HG02759 (cell line): Measurements from ENCODE around the gene EEFSEC.

Experiments used
- ATAC-seq: cut with Tn5 transposase; IDR thresholded peaks from one replicate; pipeline ENCODE4 v1.9.1; 2021; ENCODE audit warnings: mild to moderate bottlenecking, moderate library complexity; ENCODE audit not compliant: unreplicated experiment

The EEFSEC gene

DNA sequence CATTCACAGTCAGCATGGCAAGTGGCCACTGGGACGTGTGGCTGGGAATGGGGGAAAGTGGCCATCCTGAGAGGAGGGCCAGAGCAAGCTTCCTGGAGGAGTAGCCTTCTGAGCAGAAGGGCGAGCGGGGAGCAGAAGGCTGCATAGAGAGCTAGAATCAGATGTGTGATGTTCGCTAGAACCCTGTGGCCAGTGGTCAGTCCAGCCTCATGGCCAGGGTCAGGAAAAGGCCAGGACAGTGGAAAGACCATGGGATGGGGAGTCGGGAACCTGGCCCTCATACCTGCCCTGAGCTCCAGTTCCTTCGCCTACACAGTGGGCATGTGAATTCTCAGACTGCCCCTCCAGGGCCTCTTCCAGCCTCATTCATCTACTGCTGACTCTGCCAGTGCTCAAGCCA lies 211.0 kb downstream of the EEFSEC start:
- ATAC-seq: no peak

DNA sequence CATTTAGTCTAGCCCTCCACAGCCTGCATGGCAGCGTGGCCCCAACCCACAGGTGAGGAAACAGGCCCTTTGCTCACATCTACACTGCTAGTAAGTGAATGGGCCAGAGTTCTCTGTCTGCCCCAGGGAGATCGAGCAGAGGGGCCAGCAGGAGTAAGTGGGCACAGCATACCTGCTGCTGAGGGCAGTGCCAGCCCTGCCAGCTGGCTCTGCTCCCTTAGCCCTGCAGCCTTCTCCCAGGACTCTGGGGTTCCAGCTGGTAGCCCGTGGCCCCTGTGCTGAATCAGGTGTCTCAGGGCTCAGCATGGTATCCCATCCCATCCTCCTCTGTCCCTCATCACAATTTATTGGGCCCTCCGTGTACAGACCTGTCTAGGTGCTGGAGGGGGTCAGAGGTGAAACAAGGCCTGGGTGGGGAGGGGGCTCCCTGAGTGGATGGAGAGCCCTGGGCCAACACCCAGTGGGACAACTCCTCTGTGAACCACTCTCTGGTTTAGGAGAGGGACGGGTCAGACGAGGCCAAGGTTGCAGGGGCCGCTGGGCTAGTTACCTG lies 211.6 kb downstream of the EEFSEC start:
- no peak for ATAC-seq

DNA sequence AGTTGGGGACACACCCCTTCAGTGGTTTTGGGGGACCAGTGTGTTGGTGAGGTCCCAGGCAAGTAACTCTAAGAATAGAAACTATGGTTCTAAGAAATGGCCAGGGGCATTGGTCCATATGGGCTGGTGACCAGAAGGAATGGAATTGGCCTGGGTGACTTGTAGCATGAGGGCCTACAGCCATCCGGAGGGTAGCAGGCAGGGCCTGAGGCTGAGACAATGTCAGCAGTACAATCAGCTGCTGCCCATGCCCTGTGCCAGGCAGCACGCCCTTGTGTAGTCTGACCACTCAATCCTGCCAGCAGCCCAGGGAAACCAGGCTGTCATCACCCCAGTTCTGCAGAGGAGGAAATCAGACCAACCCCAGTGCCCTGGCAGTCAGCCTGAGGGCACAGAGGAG lies 212.9 kb downstream of the EEFSEC start:
- ATAC-seq: no peak

DNA sequence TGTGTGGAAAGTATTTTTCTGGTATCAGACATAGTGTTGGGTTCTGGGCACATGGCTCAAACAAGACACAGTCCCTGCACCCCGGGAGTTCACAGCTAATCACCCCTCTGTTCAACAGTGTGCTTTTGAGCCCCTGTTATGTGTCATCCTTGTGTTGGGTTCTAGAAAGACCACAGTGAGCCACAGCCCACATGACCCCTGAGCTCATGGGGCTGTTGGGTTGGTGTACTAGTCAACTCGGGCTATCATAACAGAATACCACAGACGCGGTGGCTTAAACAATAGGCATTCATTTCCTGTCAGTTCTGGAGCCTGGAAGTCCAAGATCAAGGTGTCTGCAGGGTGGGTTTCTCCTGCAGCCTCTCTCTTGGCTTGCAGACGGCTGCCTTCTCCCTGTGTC lies 213.4 kb downstream of the EEFSEC start:
- no peak for ATAC-seq

DNA sequence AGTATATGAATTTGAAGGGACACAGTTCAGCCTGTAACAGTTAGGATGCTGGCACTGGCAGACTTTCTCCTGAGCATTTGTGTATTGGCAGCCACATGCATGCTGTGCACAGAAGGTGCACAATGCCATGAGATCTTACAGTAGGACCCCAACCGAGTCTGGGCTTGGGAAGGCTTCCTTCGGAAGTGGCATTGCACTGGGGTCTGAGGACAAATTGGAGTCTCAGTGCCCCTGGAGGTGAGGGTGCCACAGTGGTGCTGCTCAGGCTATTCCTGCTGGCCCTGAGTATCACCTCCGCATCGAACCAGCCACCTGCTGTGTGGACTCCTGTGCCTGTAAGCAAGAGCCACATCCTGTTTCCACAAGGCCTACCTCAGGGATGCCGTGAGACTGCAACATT lies 213.9 kb downstream of the EEFSEC start:
- no peak for ATAC-seq

DNA sequence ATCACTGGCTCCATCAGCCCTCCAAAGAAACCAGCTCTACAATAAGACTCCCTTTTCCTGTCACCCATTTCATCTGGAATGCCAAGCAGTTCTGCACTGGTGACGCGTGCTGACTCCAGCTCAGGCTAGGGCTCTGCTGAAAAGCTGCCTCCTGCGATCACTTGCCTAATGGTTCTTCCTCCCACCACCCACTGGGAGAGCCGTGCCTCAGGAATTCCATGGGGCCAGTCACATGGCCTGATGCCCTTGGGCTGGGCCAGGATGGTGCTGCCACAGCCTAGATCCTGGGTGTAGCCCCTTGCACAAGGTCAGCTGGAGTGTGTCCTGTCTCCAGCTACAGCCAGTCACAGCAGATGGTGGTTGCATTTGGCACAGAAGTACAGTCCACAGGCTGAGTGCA lies 214.5 kb downstream of the EEFSEC start:
- ATAC-seq: no peak

DNA sequence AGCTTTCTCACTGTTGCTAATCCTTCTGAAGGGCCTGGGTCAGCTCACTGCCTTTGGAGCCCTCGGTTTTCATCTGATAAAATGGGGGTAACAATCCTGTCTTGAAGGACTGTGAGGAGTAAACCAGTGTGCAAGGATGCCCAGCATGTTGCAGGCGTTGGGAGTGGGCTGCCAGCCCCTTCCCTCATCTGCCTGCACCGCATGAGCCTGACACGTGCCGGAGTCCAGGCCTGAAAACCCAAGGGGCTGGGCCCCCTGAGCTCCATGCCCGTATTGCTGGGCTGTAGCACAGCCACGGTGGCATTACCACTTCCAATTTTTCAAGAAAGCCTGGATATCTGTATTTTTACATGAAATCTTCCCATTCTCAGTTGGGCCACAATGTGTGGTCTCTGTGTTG lies 215.3 kb downstream of the EEFSEC start:
- ATAC-seq: no peak

DNA sequence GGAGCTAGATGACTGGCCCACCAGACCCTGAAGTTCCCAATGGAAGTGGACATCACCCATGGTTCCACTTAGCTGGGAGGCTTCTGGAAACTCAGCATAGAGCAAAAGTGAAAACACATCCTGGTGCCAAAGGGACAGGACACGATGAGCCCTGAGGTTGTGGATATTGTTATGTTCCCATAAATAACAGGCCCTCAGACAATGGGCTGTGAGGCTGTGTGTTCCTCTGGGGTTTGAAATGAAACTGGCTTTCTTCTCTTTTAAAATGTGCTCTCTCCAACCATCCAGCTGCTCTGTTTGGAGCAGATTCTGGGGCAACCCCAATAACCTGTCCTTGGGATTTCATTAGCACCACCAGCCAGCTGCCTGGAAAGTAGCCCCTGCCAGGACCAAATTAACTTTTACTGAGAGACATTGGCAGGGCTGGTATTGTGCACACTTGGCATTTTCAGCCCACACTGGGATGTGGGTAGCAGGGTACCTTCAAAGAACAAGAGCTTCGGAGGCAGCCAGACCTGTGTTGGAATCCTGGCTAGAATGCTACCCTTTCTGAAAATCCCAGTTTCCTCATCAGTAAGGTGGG lies 215.9 kb downstream of the EEFSEC start:
- ATAC-seq: no peak

DNA sequence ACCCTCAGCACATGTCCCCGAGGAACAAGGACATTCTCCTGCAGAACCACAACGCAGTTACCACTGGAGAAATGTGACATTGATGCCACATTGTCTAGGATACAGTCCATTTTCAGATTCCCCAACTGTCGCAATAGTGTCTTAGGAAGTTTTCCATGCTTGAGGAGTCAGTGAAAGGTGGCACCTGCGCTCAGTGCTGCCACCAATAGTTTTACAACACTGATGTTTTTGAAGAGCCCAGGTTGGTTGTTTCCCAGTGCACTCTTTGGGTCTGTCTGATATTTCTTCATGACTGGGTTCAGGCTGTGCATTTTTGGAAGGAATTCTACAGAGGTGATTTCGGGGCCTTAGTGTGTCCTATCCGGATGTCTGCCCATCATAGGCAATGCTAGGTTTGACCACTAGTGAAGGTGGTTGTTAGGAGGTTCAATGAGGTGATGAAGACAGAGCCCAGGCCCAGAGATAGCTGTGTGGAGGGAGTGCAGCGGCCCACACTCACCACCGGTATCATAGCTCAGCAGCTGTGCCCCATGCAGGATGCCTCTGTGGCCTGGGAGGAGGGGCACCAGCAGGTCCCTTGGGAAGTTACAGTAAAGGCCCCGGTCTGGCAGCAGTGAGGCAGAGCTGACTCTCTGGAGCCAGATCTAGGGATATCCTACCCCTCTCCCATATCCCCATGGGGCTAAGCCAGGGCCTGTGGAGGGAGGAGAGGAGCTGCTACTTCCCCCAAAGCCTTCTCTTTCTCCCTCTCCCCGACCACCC lies 216.8 kb downstream of the EEFSEC start:
- peak; percentile 56 for ATAC-seq

DNA sequence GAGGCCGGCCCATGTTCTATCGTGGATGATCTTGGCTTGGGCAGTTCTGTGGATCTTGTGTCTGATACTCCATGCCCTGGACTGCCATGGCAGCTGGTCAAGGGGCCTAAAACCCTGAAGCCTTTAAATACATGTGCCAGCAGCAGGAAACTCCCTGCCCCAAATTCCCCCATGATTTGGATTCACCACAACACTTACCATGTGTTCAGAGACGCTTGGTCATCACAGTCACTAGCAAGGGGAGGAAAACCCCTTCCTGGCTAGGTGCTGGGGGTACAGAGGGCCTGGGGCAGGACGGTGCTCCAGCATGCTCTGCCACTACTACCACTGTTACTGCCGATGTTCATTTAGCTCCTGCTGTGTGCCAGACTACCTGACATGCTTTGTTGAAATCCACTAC lies 219.0 kb downstream of the EEFSEC start:
- ATAC-seq: peak; percentile 57

DNA sequence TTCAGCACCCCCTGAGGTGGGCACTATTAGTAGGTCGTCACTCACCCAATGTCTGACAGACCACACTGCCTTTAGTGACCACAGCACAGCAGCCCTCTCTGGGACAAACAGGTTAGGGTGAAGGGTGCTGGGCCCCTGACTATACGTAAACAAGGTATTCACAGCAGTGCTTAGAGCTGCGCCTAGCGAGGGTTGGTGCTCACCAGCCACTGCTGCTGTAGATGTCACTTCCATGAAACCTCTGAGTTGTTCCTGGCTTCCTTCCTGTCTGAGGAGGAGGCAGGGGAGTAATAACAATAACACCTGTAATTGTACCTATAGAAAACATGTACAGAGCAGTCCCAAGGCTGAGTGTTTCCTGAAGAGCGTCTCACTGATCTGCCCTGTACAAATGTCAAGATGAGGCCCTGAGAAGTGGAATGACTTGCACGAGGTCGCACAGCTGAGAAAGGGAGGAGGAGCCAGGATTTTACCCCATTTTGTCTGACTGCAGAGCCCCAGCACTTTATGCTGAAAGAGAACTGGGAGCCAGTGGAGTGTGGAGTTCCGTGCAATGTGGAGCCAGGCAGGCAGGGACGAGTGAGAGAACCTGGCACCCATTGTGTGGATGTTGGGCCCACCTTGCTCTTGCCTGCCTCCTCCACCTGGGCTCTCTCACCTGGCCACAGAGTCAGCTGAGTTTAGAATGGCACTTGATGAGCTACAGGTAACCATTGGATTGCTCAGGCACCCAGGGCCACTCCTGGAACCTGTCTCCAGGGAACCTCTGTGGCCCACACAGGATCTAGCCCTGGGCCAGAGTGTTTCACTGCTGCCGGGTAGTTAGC lies 219.6 kb downstream of the EEFSEC start:
- peak; percentile 4 for ATAC-seq

DNA sequence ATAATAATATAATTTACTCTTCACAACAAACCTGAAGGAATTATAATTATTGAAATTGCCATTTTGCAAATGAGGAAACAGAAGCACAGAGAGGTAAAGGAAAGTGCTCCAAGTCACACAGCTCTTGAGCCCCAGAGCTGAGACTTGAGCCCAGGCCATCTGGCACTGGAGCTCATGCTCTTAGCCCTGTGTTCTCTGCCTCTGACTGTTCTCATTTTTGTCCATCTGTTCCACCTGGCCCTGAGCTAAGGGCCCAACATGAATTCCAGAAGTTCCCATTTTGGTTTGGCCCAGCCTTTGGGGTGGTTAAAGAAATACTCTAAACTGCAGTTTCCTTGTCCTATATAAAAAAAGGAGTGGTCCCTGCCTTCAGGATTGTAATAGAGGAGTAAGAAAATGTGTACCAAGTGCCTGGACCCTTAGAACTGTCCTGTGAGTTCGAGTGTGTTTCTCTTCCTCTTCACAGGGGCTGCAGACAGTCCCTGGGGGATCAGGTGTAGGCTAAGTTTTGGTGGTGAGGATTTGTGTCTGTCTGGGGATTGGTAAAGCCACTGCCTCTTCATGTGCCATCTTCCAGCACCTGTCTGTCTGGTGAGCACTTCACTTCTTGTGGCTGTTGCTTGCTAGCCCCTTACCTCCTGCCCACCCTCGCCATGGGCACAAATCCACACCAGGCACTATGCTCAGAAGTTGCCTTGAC lies 221.6 kb downstream of the EEFSEC start:
- ATAC-seq: peak; percentile 42

DNA sequence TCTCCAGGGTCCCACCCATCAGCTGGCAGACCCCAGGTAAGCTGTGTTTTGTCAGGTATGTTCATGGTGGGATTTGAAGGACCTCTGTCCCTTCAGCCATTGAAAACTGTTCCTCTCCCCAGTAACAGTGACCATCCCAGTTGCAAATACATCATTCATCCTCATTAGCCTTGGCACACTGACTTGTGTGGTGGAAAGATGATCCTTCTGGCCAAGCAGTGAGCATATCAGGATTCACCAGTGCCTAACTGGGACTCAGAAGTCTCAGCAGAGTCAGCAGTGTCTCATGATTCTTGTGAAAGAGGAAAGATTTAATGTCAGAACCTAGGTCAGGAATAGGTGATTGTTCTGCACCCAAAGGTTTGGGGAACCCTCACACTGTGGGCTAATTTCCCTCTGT lies 223.2 kb downstream of the EEFSEC start:
- no peak for ATAC-seq

DNA sequence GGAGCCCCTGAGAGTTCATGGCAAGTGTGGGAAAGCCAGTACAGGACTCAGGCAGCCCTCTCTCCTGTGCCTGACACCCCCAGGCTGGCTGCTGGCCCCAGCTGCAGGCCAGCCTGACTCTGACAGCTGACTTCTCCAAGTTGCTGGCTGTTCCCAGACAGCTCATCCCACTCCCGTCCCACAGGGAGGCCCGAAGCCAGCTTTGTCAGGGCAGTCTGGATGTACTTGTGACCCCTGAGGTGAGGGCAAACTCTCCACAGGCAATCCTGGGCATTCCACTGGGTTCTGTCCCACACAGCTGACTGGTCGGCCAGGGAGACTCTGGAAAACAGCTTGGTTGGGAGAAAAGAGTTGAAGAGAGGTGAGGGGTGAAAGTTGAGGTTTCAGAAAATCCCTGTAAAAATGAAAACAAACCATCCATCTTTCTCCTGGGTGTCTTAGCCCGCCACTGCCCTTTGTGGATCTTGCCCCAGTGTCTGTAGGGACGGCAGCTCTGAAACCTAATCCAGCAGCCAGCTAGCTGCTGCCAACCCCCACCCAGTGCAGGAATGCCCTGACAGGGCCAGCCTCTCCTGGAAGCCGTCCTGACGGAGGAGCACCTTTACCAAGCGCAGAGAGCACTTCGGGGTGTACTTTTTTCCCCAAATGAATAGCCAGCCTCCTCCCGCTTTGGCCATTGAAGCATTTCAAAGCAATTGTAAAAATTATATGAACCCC lies 225.5 kb downstream of the EEFSEC start:
- ATAC-seq: no peak

DNA sequence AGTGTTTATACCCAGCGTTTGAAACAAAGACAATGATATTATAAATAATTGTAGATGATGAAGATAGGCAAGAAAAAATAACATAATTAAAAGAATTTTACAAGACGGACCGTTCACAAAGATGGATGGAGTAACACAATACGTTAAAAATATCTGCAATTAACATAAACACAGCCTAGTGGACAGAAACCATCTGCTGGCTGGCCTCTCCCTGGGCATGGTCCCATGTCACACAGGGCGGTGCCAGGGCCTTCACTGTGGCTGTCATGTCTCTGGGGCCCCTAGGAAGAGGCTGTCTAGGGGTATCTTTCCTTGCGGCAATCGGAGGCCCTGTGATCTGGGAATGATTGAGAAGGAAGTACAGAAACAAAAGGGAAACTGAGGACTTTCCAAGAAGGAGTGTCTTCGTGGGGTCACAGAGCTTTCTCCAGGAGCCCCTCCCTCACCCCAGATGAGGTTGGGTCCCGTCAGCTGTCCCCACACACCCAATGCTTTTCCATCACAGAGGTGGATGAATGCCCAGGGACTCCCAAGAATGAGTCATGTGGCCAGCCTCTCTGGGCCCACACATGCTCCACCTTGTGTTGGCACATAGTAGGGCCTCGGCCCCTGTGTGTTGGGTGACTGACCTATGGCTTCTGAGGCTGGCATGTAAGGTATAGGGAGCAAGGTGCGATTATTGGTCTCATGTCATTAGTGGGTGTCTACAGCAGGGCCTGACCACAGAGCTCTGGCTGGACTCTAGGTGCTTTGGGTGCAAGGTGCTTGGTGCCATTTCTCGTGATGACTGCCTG lies 226.3 kb downstream of the EEFSEC start:
- ATAC-seq: no peak

DNA sequence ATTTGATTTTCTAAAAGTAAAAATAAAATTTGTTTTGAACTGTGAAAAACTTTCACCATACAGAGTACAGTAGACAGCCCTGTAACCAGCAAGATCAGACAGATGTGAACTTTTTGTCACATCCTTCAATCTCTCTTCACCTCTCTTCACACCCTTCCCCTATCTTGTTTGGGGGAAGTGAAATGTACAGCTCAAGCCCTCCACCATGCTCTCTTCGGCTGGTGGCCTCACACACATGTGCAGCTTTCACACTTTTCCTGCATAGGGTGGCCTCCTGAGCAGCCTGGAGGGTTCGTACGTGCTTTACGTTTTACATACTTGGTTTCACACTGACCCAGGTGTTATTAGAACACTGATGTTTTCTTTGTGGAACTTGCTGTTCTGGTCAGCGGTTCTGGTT lies 227.0 kb downstream of the EEFSEC start:
- ATAC-seq: no peak

DNA sequence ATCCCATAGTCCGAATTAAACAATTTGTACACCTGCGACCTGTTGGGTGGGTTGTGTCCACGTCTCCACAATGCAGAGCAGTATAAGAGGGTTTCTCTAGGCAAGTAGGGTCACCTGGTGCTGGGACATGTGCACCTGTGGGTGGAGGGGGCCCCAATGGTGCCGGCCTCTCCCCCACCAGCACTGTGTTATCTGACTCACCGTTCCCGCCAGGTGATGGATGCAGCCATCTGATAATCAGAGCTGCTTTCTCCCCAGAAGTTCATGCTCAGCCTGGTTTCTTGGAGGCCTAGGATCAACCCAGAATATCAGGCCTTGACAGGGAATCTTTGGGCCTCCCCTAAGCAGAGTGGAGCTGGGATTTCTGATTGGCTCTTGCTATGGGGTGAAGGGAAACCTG lies 227.4 kb downstream of the EEFSEC start:
- no peak for ATAC-seq

DNA sequence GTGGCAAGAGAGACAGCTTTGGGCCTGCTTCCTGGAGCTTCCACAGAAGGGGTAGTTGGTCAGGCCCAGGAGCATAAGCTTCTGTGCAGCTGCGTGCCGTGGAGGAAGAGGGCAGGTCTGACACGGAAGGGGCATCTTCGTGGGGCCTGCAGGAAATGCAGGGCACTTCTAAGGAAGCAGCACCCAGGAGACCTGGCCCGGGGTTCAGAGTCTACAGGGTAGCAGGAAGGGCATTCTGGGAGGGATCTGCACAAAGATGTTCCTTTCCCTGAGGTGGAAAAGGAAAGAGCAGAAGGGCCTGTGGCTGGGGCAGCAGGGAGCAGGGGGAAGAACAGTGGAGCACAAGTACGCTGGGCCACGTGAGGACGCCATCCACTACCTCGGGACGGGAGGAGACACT lies 228.3 kb downstream of the EEFSEC start:
- ATAC-seq: no peak

DNA sequence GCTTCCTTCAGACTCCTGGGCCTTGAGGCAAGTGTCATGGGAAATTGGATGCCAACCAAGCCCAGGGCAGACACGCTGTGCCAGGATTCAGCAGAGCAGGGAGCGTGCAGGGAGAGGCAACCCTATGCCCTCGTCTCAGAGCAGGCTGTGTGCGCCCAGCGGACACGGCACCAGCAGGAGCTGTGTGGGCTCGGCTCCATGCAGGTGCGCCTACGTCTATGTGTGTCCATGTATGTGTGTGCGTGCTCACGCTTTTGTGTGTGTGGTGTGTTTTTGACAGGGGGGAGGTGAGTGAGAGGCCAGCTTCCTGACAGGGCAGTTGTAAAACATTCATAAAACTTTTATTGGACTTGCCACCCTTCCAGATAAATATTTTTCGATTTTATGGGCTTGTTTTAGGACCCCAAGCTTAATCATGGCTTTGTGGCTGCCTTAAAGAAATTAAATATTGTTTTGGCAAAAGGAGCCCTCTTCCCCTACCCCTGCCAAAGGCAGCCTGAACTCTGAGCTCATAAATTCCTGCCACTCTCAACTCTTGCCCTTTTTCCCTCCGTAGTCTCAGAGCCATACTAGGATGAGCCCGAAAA lies 229.0 kb downstream of the EEFSEC start:
- ATAC-seq: no peak
